ENCODE measurements around the gene KLHL21.
"Not testable (repeated sequence)": the region's sequence is repeated elsewhere in the genome, so short reads cannot be mapped to it uniquely, and the experiment has no call there.

The KLHL21 gene

GRCh38 chr1:6602669-6603237 lies at the start of gene KLHL21:
Gene KLHL21 (minus strand): TSS chr1:6602869. CDS start chr1:6602817, 52 bp downstream.
- DNase-seq (ENCODE audit: low read depth), result peak; percentile 80

GRCh38 chr1:6651909-6652308 lies 49.2 kb upstream of the KLHL21 start:
- DNase-seq (ENCODE audit: low read depth), result no peak

- DNase-seq (ENCODE audit: low read depth), result no peak
These were observed 45.9 kb upstream of the KLHL21 start for GRCh38 chr1:6648556-6648955.

GRCh38 chr1:6646499-6647148 lies 44.0 kb upstream of the KLHL21 start:
- no peak for DNase-seq (ENCODE audit: low read depth)

GRCh38 chr1:6645018-6645417 lies 42.3 kb upstream of the KLHL21 start:
- no peak for DNase-seq (ENCODE audit: low read depth)

- not testable (repeated sequence) for DNase-seq (ENCODE audit: low read depth)
These were observed 38.2 kb upstream of the KLHL21 start for GRCh38 chr1:6640867-6641266.

- no peak for DNase-seq (ENCODE audit: low read depth)
These were observed 35.6 kb upstream of the KLHL21 start for GRCh38 chr1:6638226-6638625.

GRCh38 chr1:6637770-6638169 lies 35.1 kb upstream of the KLHL21 start:
- DNase-seq (ENCODE audit: low read depth), result no peak

GRCh38 chr1:6636778-6637177 lies 34.1 kb upstream of the KLHL21 start:
- DNase-seq (ENCODE audit: low read depth), result not testable (repeated sequence)

- no peak for DNase-seq (ENCODE audit: low read depth)
These were observed 33.5 kb upstream of the KLHL21 start for GRCh38 chr1:6635910-6636760.

- DNase-seq (ENCODE audit: low read depth), result no peak
These were observed 32.7 kb upstream of the KLHL21 start for GRCh38 chr1:6635161-6635909.

- no peak for DNase-seq (ENCODE audit: low read depth)
These were observed 31.8 kb upstream of the KLHL21 start for GRCh38 chr1:6634371-6635052.

- DNase-seq (ENCODE audit: low read depth), result no peak
These were observed 30.2 kb upstream of the KLHL21 start for GRCh38 chr1:6632588-6633514.

- no peak for DNase-seq (ENCODE audit: low read depth)
These were observed 28.4 kb upstream of the KLHL21 start for GRCh38 chr1:6631058-6631457.

- DNase-seq (ENCODE audit: low read depth), result no peak
These were observed 27.4 kb upstream of the KLHL21 start for GRCh38 chr1:6630027-6630426.

- DNase-seq (ENCODE audit: low read depth), result no peak
These were observed 26.4 kb upstream of the KLHL21 start for GRCh38 chr1:6628971-6629479.

- no peak for DNase-seq (ENCODE audit: low read depth)
These were observed 25.3 kb upstream of the KLHL21 start for GRCh38 chr1:6627841-6628545.

- no peak for DNase-seq (ENCODE audit: low read depth)
These were observed 24.4 kb upstream of the KLHL21 start for GRCh38 chr1:6627031-6627430.

- DNase-seq (ENCODE audit: low read depth), result no peak
These were observed 23.0 kb upstream of the KLHL21 start for GRCh38 chr1:6625584-6626149.

Measured in activated T-cell treated with anti-CD3 and anti-CD28 coated beads for 24 hours (primary cell).